Measurements from ENCODE around the gene SLC30A1.

The SLC30A1 gene

GRCh38 chr1:211529011-211529410, 50.0 kb downstream of the SLC30A1 start:
- H3K9me3 Mint-ChIP-seq: no peaks in the 10 kb centered on the region
- no peak for DNase-seq (ENCODE audit: low spot score in 2 of 2)
- H3K27me3 Mint-ChIP-seq: peaks cover 13% of the 10 kb centered on the region
- no peaks in the 10 kb centered on the region for H3K36me3 Mint-ChIP-seq (ENCODE audit: insufficient read depth)
- H3K4me3 Mint-ChIP-seq: no peak overlapping the region
- H3K4me1 Mint-ChIP-seq: no peaks in the 10 kb centered on the region
- ATAC-seq (replicated peaks; ENCODE audit: extremely low read depth, poor library complexity, severe bottlenecking): no peak
- H3K27ac Mint-ChIP-seq (ENCODE audit: low read depth): no peak overlapping the region

DNA sequence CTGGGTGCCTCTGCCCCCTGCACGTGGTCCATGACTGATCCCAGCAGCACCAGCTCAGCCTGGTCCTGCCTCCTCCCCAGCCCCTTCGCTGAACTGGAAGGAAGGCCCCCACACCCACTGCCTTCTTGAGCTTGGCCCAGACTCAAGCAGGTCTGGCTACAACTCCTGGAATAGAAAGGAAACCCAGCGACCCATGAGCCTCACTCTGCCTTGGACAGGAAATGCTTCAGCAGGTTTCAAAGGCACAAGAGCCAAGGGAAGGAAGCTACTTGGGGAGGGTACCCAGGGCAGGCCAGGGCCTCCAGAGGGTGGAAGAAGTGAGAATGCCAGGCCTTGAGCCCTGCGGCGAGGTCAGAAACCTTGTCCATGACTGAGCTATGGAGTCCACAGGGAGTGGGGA, 51.1 kb downstream of the SLC30A1 start:
- ATAC-seq (replicated peaks; ENCODE audit: extremely low read depth, poor library complexity, severe bottlenecking) (no peak), DNase-seq (ENCODE audit: low spot score in 2 of 2) (no peak)
- Mint-ChIP-seq H3K36me3 (ENCODE audit: insufficient read depth) (no peaks in the 10 kb centered on the region), H3K27ac (ENCODE audit: low read depth) (no peak overlapping the region), H3K4me1 (no peaks in the 10 kb centered on the region), H3K27me3 (peaks cover 13% of the 10 kb centered on the region), H3K4me3 (no peak overlapping the region), H3K9me3 (no peaks in the 10 kb centered on the region)

DNA sequence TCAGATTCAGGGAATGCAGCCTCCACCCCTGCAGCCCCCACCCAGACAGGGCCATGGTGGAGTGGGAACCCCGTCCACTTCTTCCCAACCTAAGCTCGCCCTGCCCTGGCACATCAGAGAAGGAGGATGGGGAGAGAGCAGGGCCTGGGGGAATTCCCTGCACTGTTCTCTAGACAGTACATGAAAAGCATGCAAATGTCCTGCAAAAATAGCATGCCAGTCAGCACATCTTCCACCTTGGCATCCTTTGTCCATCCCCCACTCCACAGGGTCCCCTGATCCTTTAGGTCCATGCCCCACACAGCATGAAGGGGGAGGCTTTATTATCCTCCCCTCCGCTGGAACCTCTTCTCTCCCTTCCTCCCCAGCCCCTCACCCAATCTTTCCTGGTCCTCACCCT, 52.0 kb downstream of the SLC30A1 start:
- Mint-ChIP-seq H3K4me1 (no peaks in the 10 kb centered on the region), H3K27ac (ENCODE audit: low read depth) (no peak overlapping the region), H3K4me3 (no peak overlapping the region), H3K9me3 (no peaks in the 10 kb centered on the region), H3K27me3 (peaks cover 13% of the 10 kb centered on the region), H3K36me3 (ENCODE audit: insufficient read depth) (no peaks in the 10 kb centered on the region)
- ATAC-seq (replicated peaks; ENCODE audit: extremely low read depth, poor library complexity, severe bottlenecking): no peak
- DNase-seq (ENCODE audit: low spot score in 2 of 2): no peak

DNA sequence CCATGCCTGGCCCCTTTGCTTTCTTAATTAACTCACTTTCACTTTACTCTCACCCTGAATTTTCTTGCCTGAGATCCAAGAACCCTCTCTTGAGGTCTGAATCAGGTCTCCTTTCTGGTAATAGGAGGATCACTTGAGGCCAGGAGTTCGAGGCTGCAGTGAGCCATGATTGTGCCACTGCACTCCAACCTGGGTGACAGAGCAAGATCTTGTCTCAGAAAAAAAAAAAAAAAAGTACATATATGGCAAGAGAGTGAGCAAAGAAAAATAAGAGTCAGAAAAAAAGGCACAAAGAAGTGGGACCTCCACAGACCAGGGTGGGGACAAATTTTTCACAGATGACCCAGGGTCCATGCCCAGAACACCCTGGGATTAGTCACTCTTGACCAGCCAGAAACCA, 52.9 kb downstream of the SLC30A1 start:
- H3K27ac Mint-ChIP-seq (ENCODE audit: low read depth): no peak overlapping the region
- H3K36me3 Mint-ChIP-seq (ENCODE audit: insufficient read depth): no peaks in the 10 kb centered on the region
- H3K4me3 Mint-ChIP-seq: no peak overlapping the region
- H3K9me3 Mint-ChIP-seq: no peaks in the 10 kb centered on the region
- no peaks in the 10 kb centered on the region for H3K4me1 Mint-ChIP-seq
- no peak for ATAC-seq (replicated peaks; ENCODE audit: extremely low read depth, poor library complexity, severe bottlenecking)
- no peak for DNase-seq (ENCODE audit: low spot score in 2 of 2)
- H3K27me3 Mint-ChIP-seq: peaks cover 13% of the 10 kb centered on the region

DNA sequence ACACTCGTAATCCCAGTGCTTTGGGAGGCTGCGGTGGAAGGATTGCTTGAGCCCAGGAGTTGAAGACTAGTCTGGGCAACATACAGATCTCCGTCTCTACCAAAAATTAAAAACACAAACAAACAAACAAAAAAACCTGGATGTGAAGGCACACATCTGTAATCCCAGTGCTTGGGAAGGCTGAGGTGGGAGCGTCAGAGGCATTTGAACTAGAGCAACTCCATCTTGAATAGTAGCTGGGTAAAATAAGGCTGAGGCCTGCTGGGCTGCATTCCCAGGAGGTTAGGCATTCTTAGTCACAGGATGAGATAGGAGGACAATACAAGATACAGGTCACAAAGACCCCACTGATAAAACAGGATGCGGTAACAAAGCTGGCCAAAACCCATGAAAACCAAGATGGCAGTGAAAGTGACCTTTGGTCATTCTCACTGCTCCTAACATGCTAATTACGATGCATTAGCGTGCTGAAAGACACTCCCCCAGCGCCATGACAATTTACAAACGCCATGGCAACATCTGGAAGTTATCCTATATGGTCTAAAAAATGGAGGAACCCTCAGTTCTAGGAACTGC, 53.8 kb downstream of the SLC30A1 start:
- Mint-ChIP-seq H3K4me1 (no peaks in the 10 kb centered on the region), H3K4me3 (no peak overlapping the region), H3K9me3 (no peaks in the 10 kb centered on the region), H3K27ac (ENCODE audit: low read depth) (no peak overlapping the region), H3K27me3 (peaks cover 13% of the 10 kb centered on the region), H3K36me3 (ENCODE audit: insufficient read depth) (no peaks in the 10 kb centered on the region)
- ATAC-seq (replicated peaks; ENCODE audit: extremely low read depth, poor library complexity, severe bottlenecking) (no peak), DNase-seq (ENCODE audit: low spot score in 2 of 2) (no peak)

DNA sequence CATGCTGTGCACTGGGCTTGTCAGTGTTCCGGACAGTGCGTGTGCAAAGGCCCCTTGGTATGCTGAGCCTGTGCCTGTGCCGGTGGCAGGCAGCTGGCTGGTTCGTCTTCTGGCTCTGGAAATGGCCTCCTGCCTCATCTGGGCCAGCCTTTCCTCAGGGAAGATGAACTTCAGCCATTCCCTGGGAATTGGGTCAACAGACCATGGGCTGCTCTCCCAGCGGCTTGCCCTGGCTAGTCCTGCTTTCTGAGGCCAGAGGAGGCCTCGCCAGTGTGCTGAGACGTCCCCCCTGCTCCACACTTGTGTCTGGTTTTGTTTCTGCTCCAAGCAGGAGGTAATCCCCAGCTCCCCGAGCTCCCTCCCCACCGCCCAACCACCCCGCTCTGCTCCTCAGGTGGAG, 54.4 kb downstream of the SLC30A1 start:
- no peaks in the 10 kb centered on the region for H3K4me1 Mint-ChIP-seq
- H3K36me3 Mint-ChIP-seq (ENCODE audit: insufficient read depth): no peaks in the 10 kb centered on the region
- peaks cover 7% of the 10 kb centered on the region for H3K27me3 Mint-ChIP-seq
- ATAC-seq (replicated peaks; ENCODE audit: extremely low read depth, poor library complexity, severe bottlenecking): no peak
- H3K4me3 Mint-ChIP-seq: no peak overlapping the region
- no peak overlapping the region for H3K27ac Mint-ChIP-seq (ENCODE audit: low read depth)
- no peak for DNase-seq (ENCODE audit: low spot score in 2 of 2)
- no peaks in the 10 kb centered on the region for H3K9me3 Mint-ChIP-seq

DNA sequence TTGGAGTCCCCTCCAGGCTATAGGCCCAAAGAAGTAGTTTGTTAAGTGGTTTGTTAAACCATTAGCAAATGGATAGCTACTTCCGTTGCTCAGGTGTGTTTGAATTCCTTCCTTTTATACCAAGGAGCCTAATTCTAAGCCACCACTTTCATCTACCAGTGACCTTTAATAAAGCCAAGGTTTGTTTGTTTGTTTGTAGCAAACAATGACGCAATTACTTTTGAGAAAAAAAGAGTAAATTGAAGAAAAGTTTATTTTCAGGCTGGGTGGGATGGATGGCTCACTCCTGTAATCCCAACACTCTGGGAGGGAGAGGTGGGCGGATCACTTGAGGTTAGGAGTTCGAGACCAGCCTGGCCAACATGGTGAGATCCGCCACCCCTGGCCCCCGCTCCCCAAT, 56.2 kb downstream of the SLC30A1 start:
- no peaks in the 10 kb centered on the region for H3K9me3 Mint-ChIP-seq
- no peaks in the 10 kb centered on the region for H3K27me3 Mint-ChIP-seq
- no peaks in the 10 kb centered on the region for H3K4me1 Mint-ChIP-seq
- no peak overlapping the region for H3K27ac Mint-ChIP-seq (ENCODE audit: low read depth)
- DNase-seq (ENCODE audit: low spot score in 2 of 2) (no peak), ATAC-seq (replicated peaks; ENCODE audit: extremely low read depth, poor library complexity, severe bottlenecking) (no peak)
- H3K4me3 Mint-ChIP-seq: no peak overlapping the region
- no peaks in the 10 kb centered on the region for H3K36me3 Mint-ChIP-seq (ENCODE audit: insufficient read depth)
